Thyroid gland (tissue), 4 donors: ENCODE results near the gene DNMT3L. TPM values are rescaled to one million over a fixed set of nuclear protein-coding genes. Genes with fewer than 3 reads are reported as not detected.
A peak's percentile ranks its signal among the peaks of the same experiment; 100 is the strongest.

Source experiments
- DNase-seq, 2 donors: peaks; one replicate each; pipeline ENCODE4 v3.0.0-alpha.2; 2019
- H3K27ac ChIP-seq, 3 donors: fragments of 200-600 bp; sonication (generic); 1 replicate in 2 of 3; 2 replicates in 1 of 3; pipeline ENCODE4 v1.5.1; 2016 to 2019; ENCODE audit warnings: mild to moderate bottlenecking in 1 of 3, moderate library complexity in 1 of 3
- H3K27me3 ChIP-seq: fragments of 200-600 bp; sonication (generic); one replicate; pipeline ENCODE4 v1.5.1; 2019
- H3K36me3 ChIP-seq, 2 donors: fragments of 200-600 bp; sonication (generic); one replicate each; pipeline ENCODE4 v1.5.1; 2016 to 2019
- H3K4me1 ChIP-seq, 2 donors: fragments of 200-600 bp; sonication (generic); one replicate each; pipeline ENCODE4 v1.5.1; 2017 to 2019
- H3K4me3 ChIP-seq, 3 donors: fragments of 200-600 bp; sonication (generic); replicated peaks in 1 of 3; 1 replicate in 2 of 3; 2 replicates in 1 of 3; pipeline ENCODE4 v1.5.1; 2016; ENCODE audit warnings: mild to moderate bottlenecking in 1 of 3
- H3K9me3 ChIP-seq: fragments of 200-600 bp; sonication (generic); one replicate; pipeline ENCODE4 v1.5.1; 2017
- POLR2A ChIP-seq, 2 donors: fragments of 450-650 bp; IDR thresholded peaks; one replicate each; pipeline ENCODE4 v1.6.1; 2017; ENCODE audit warnings: antibody characterized with exemption in 2 of 2, mild to moderate bottlenecking in 2 of 2, moderate library complexity in 1 of 2
- WGBS, 2 donors: methylation state at CpG; one replicate each; pipeline ENCODE4 v1.1.5; 2017; 5-methylcytosine and 5-hydroxymethylcytosine counted together
- intact Hi-C: fragments of 100-400 bp; cut with DNase I; formaldehyde crosslinking; loops from one replicate; pipeline ENCODE4 v1.15.1; 2023
- total RNA-seq, 4 donors: library from RNA; depleted of rRNA; stranded (reverse); fragments of >200 nt; gene quantifications; one replicate each; pipeline ENCODE4 v1.2.3, GENCODE V29; 2016
- TF ChIP-seq, protein P1 (sequence below), 6 experiments: fragments of 200-600 bp in 3 of 6; fragments of 450-650 bp in 3 of 6; sonication (generic) in 3 of 6; IDR thresholded peaks; one replicate each; pipeline ENCODE4 v1.5.1; 2016 to 2019; ENCODE audit warnings: antibody characterized with exemption in 6 of 6, mild to moderate bottlenecking in 2 of 6, inconsistent platforms in 1 of 6, moderate library complexity in 1 of 6

The DNMT3L gene
- total RNA-seq, 4 donors from 2014 or later = not detected

DNA sequence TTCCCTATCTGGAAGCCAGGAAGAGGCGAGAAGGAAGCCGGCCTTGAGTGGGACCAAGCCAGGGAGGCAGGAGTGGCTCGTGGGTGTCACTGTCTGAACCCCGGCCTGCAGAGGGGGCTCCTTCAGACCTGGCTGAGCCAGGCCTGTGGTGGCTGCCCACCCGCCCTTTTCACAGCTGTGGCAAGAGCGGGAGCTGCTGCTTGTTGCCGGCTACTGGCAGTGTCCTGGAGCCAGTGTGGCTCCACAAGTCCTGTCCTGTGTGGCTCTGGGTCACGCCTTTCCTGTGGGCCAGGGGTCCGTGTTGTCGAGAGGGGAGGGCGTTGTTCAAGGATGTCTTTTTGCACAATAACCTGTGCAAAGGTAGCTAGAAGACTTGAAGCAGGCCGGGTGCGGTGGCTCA lies 39.4 kb upstream of the DNMT3L start:
- TF ChIP-seq, protein P1, sequence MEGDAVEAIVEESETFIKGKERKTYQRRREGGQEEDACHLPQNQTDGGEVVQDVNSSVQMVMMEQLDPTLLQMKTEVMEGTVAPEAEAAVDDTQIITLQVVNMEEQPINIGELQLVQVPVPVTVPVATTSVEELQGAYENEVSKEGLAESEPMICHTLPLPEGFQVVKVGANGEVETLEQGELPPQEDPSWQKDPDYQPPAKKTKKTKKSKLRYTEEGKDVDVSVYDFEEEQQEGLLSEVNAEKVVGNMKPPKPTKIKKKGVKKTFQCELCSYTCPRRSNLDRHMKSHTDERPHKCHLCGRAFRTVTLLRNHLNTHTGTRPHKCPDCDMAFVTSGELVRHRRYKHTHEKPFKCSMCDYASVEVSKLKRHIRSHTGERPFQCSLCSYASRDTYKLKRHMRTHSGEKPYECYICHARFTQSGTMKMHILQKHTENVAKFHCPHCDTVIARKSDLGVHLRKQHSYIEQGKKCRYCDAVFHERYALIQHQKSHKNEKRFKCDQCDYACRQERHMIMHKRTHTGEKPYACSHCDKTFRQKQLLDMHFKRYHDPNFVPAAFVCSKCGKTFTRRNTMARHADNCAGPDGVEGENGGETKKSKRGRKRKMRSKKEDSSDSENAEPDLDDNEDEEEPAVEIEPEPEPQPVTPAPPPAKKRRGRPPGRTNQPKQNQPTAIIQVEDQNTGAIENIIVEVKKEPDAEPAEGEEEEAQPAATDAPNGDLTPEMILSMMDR (IDR thresholded peaks at IDR 0.05) = no peak
- TF ChIP-seq POLR2A (IDR thresholded peaks at IDR 0.05) = no peak
- WGBS, 2 donors = 71 to 86% methylated on average over 12 of the region's 13 CpGs
- Histone ChIP-seq H3K4me1 (peaks cover 7 to 51% of the 10 kb centered on the region in 2 donors), H3K9me3 (no peaks in the 10 kb centered on the region), H3K27me3 (no peaks in the 10 kb centered on the region), H3K27ac (peak overlapping the region in 1 of 3 donors; percentile 53), H3K36me3 (no peaks in the 10 kb centered on the region), H3K4me3 (peak overlapping the region in 1 of 3 donors; percentile 94)
- intact Hi-C loops = no loop called here
- no peak for DNase-seq

DNA sequence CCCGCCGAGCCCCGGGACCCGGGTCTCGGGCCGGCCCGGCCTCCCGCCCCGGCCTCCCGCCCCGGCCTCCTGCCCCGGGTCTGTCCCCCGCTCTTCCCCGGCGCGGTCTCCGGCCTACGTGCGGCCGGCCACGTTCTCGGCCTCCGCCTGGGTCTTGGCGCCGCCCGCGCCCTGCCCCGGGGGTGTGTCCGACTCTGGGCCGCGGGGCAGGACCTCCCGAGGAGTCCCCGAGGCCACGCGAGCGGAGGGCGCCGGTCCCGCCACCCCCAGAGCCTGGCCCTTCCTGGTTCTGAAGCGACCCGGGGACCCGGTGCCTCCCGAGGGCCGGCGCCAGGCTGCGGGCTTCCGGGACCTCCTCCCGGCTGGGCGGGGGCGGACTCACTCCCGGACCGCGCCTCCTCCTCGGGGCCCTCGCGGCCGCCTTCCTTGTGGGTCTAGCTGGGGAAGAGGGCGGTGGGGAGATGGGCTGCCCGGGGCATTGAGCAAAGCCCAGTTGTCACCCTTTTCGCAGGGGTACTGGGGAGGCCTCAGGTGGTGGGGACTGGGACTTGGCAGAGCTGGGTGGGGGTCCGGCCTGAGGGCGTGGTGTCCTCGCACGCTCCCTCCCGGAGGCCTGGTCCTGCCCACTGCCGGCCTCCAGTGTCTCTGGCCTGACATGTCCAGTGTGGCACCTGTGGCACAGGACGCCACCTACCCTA lies 38.7 kb upstream of the DNMT3L start:
- Histone ChIP-seq H3K36me3 (no peaks in the 10 kb centered on the region), H3K4me3 (peak overlapping the region; percentile 10 to 94 (median 79)), H3K27ac (peak overlapping the region; percentile 53 to 91 (median 79)), H3K4me1 (peaks cover 7 to 51% of the 10 kb centered on the region in 2 donors), H3K27me3 (no peaks in the 10 kb centered on the region), H3K9me3 (no peaks in the 10 kb centered on the region)
- intact Hi-C loops = no loop called here
- peak; percentile 78 for DNase-seq
- TF ChIP-seq POLR2A (IDR thresholded peaks at IDR 0.05) = peak; percentile 13 to 48
- TF ChIP-seq, protein P1 (IDR thresholded peaks at IDR 0.05) = no peak
- WGBS, 2 donors = 4% methylated on average over 7 to 10 of the region's 67 CpGs

DNA sequence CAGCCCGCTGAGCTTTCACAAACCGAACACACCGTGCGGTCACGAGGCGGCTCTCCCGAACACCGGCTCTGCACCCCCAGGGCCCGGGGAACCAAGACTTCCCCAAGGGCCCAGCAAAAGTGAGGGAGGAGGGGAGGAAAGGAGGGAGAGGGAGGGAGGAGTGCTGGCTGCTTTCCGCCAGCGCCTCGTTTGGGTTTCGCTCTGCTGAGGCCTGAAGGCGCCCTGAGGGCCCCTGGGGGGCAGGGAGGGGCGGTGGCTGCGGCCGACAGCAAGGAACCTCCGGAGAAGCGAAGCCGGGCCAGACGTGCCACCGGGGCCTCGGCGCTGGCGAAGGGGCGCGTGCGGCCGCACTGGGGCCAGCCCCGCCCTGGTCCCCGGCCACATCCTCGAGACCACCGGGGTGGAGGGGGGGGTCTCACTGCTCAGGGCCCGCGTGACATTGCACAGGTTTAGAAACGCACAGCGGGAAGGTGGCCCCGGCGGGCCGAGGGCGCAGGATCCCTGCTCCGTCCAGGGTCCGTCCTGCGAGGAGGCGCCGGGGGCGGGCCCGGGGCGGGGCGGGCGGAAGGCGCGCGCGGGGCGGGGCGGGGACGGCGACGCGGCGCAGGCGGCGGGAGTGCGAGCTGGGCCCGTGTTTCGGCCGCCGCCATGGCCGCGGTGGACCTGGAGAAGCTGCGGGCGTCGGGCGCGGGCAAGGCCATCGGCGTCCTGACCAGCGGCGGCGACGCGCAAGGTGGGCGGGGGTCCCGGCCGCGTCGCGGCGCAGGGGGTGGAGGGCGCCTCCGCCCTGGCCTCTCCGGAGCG lies 38.0 kb upstream of the DNMT3L start, which contains the start of gene PFKL:
Gene PFKL (plus strand): TSS at position 596 of the 804 bp plus-strand sequence. CDS start 53 bp downstream, at position 649.
- intact Hi-C loops = no loop called here
- Histone ChIP-seq H3K36me3 (no peaks in the 10 kb centered on the region), H3K27me3 (no peaks in the 10 kb centered on the region), H3K4me3 (peak within 1 kb of the TSS; percentile 10 to 94 (median 79)), H3K27ac (peak within 1 kb of the TSS; percentile 91 to 95 (median 91)), H3K4me1 (peaks cover 7 to 49% of the 10 kb centered on the region in 2 donors), H3K9me3 (no peaks in the 10 kb centered on the region)
- DNase-seq = peak; percentile 88 to 91
- TF ChIP-seq POLR2A (IDR thresholded peaks at IDR 0.05) = peak in 1 of 2 donors; percentile 62
- TF ChIP-seq, protein P1 (IDR thresholded peaks at IDR 0.05) = no peak
- WGBS, 2 donors = 3 to 4% methylated on average over 9 to 18 of the region's 94 CpGs

DNA sequence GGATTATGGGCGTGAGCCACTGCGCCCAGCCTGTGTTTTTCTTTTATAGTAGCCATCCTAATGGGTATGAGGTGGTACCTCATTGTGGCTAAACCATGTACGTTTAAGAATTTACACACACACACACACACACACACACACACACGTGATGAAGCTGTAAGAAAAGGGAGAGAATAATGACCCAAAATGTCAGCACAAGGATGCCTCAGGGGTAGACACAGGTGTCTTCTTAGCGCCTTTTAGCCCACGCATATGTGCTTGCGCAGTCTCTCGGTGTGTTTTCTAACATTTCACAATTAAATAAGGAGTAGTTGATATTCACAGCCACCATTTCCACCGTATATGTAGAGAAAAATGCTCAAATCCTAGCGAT lies 37.4 kb upstream of the DNMT3L start:
- intact Hi-C loops = no loop called here

More for the DNA sequence above, 37.4 kb upstream of the DNMT3L start:
- peak overlapping the region in 2 of 3 donors; percentile 35 to 94 for H3K4me3 ChIP-seq
- WGBS, 2 donors = 37 to 38% methylated on average over 9 of the region's 10 CpGs
- H3K9me3 ChIP-seq = no peaks in the 10 kb centered on the region
- no peaks in the 10 kb centered on the region for H3K27me3 ChIP-seq
- no peak for TF ChIP-seq POLR2A (IDR thresholded peaks at IDR 0.05)
- TF ChIP-seq, protein P1 (IDR thresholded peaks at IDR 0.05) = no peak
- DNase-seq = no peak
- H3K27ac ChIP-seq = peak overlapping the region; percentile 91 to 95 (median 91)
- H3K4me1 ChIP-seq = peaks cover 7 to 53% of the 10 kb centered on the region in 2 donors
- no peaks in the 10 kb centered on the region for H3K36me3 ChIP-seq
